Activated CD4-positive, alpha-beta T cell treated with anti-CD3 and anti-CD28 coated beads for 4 hours (primary cell): Measurements from ENCODE around the gene NDUFA8.

Experiments
- DNase-seq, 2 donors: peaks; one replicate each; pipeline ENCODE4 v3.0.0-alpha.2; 2020

NDUFA8 gene

DNA sequence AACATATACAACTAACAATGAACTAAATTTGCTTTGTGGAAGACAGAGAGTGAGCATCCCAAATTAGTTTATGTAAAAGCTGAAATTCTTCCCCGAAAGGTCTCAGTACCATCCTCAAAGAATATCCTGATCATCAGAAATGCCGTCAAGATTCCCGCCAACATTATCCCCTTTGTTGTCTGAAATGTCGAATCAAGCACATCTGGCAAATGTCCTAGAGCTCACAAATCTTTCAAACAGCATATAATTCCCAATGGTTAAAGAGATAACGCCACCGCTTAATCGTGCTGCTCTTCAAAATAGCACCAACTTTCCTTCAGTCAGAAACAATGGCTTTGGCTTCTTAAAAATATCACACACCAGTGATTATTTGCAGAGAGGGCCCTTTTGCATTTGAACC is 23.9 kb upstream of the NDUFA8 start:
- DNase-seq, result no peak

- no peak for DNase-seq
Measured at GRCh38 chr9:122180633-122181032, 21.1 kb upstream of the NDUFA8 start.

DNA sequence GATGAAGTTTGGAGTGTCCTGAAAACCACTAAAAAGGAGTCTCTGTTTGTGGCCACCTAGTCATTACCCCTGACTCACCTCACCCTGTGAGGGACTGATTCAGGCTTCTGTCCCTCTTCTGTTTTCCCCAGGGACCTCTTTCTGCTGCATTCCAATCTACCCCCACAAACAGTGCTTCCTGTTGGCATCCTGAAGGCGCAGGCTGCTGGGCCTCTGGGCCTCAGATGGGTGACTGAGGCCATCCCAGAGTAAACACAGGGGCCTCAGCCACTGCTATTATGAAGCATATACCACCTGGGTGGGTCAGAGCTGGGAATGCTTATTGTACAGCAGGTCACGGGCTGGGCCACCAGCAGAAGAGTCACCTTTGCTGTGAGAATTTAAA is 20.1 kb upstream of the NDUFA8 start:
- no peak for DNase-seq

- no peak for DNase-seq
Measured at GRCh38 chr9:122179054-122179689, 19.6 kb upstream of the NDUFA8 start.

DNA sequence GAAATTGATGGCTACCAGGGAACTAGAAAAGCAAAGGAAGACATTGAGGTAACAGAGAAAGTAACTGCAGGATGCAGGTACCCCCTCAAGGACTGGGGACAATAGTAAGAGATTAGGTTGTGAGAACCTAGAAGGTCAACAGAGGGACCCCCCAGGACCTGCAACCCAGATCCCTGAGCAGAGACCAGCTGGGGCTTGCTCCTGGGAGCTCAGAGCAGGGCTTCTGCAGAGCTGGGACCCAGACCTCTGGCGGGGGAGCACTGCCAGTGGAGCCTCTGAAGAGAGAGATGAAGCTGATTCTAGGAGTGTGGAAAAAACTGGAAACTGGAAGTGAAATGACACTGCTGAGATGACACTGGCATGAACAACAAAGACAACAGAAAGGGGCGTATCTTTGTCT is 17.3 kb upstream of the NDUFA8 start:
- DNase-seq, result no peak

- DNase-seq, result no peak
Measured at GRCh38 chr9:122173670-122174069, 14.1 kb upstream of the NDUFA8 start.

- no peak for DNase-seq
Measured at GRCh38 chr9:122172131-122172530, 12.6 kb upstream of the NDUFA8 start.

- no peak for DNase-seq
Measured at GRCh38 chr9:122168356-122168755, 8.8 kb upstream of the NDUFA8 start.

- DNase-seq, result no peak
Measured at GRCh38 chr9:122164286-122164685, 4.7 kb upstream of the NDUFA8 start.

- DNase-seq, result no peak
Measured at GRCh38 chr9:122162415-122162814, 2.8 kb upstream of the NDUFA8 start.

- DNase-seq, result no peak
Measured at GRCh38 chr9:122159925-122160246, 307 bp upstream of the NDUFA8 start.

DNA sequence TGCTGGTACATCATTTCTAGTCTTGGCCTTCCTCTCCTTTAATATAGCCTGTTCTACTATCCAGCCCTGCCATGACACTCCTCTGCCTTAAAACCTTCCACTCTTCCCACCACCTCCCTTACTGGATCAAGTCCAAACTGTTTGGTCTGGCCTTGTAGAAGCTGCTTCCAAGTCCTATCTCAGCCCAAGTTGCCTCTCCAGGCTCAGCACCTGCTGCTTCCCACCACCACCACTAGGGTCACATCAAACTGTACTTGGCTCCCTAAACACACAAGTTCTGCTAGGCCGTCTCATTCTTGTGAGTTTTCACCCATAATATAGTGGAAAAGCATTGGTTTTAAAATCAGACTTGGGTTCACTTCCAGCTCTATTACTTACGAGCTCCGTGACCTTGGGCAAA is 1.4 kb downstream of the NDUFA8 start:
- DNase-seq, result peak; percentile 8 to 11

DNA sequence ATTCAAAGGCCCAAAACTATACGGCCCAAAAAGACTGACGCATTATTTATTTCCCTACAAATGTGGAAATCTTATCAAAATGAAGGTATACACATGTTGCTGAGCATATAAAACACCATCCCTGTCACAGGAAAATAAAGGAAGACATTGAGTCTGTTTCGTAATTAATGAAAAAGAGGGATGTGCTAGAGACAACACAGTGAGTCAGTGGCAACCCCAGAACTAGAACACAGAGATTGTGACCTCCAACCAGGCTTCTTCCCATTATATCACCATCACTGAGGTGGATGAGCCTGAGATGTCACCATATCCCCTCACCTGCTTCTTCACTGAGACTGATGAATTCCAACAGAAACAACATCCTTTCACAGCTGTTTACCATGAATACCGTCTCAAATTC is 3.8 kb downstream of the NDUFA8 start:
- no peak for DNase-seq

DNA sequence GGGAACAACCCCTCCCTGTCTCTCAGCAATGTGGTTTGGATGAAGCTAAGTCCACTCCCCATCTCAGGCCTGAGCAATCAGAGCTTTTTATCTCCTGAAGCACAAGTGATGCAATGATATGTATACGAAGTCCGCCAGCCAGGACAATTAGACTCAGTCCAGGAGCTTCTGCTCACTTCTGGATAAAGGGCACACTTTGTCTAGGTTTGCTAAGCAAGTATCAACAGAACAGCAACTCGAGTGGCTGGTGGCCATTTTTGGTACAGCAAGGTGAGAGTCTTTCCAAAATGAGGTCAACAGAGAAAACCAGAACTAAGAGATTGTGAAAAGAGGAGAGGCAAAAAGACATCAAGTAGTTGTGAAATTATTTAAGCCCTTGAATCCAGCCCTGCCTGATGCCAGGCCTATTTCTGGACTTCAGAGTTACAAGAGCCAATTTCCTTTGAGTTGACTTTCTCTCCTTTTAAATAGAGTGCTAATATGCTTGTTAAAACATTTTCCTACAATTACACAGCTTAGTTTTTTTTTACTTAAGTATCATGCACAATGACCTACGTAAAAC is 8.2 kb downstream of the NDUFA8 start:
- no peak for DNase-seq

DNA sequence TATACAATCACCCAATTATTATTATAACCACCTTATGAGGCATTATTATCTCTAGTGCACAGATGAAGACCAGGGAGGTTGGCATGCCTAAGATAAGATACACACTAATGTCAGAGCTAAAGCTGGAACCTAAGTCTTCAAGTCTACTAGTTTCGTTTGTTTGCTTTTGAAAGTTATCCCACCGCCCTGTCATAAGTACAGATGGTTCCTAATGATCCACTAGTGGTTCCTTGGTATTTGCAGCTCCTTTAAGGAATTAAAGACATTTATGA is 14.1 kb downstream of the NDUFA8 start:
- DNase-seq, result no peak

- DNase-seq, result no peak
Measured at GRCh38 chr9:122144836-122145591, 14.6 kb downstream of the NDUFA8 start.

GRCh38 chr9:122143876-122144405 is 15.6 kb downstream of the NDUFA8 start:
- DNase-seq, result no peak

GRCh38 chr9:122143296-122143695 is 16.3 kb downstream of the NDUFA8 start:
- DNase-seq, result no peak

DNA sequence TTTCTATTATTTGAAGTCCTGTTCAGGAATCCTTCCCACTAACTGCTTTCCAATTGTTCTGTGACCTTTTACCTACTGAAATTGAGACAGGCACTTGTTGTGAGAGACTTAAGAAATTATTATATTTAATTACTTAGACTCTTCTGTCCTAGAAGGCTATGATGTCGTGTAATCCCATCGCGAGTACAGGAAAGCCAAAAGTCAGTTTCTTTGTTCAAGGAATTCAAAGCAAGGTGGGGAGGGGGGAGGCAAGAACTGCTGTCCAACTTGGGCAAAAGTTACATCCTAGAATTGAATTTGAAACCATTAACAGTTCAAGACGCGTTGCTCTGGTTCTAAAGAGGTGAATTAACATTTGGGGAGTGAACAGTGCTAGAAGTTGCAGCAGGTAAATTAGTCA is 17.9 kb downstream of the NDUFA8 start:
- no peak for DNase-seq

GRCh38 chr9:122140368-122141193 is 19.0 kb downstream of the NDUFA8 start:
- no peak for DNase-seq

DNA sequence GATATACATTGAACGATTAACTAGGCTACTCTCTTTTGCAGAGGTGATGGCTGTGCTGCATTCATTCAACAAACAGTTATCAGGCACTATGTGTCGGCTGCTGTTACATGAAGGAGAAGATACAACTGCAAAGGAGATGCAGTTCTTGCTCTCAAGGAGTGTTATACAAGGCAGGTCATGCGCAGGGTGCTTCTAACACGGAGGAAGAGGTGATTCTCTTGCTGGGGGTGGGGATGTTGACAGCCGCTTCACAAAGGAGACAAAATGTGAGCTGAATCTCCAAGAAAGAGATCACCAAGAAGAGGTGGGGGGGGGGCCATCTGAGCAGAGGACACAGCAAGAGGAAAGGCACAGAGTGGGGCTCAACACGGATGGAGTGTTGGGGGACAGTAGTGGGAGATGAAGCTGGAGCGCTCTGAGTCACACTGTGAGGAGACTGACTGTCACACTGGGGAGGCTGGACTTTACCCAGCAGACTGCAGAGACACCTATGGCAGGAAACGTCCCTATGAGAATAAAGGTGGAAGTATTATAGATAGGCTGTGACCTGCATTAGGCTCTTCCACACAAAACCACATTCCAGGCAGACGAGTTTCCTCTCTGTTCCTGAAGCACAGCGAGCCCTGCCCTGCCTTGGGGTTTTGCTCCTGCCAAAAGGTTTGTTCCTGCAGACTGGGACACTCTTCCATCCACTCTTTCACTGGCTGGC is 20.9 kb downstream of the NDUFA8 start:
- no peak for DNase-seq

DNA sequence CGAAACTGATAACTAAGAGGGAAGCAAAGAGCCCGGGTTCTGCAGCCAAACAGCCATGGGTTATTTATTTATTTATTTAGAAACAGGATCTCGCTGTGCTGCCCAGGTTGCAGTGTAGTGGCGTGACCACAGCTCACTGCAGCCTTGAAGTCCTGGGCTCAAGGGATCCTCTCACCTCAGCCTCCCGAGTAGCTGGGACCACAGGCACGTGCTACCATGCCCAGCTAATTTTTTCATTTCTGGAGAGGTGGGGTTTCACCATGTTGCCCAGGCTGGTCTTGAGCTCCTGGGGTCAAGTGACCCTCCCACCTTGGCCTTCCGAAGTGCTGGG is 24.1 kb downstream of the NDUFA8 start:
- no peak for DNase-seq

GRCh38 chr9:122134822-122135528 is 24.6 kb downstream of the NDUFA8 start:
- DNase-seq, result no peak
